ENCODE measurements around the gene GDA.

DNA sequence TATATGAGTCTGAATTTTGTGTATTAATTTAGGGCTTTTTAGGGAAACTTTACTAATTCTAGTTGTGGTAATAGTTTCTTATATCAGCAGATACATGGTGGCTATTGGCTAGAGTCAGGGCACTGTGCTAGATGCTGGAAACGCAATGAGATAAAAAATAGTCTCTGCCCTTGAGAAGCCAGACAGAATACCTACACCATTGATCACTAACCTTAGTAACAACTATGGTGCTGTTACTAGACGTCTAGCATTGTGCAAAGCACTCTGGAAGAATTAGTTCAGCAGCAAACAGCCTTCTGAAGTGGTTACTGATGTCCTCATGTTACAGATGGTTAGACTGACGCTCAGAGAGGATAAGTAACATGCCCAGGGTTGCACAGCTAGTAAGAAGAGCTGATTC is 61.8 kb downstream of the GDA start:
- TF ChIP-seq RAD21 (IDR thresholded peaks at IDR 0.05 in 1 of 2, conservative IDR thresholded peaks at IDR 0.05 in 1 of 2; ENCODE audit: low read depth in 2 of 2, low read length in 2 of 2), result no peak
- TF ChIP-seq JUN (IDR thresholded peaks at IDR 0.05; ENCODE audit: low read depth, low read length), result no peak
- no peak for TF ChIP-seq TCF12 (IDR thresholded peaks at IDR 0.05; ENCODE audit: low read depth, low read length)
- no peak for TF ChIP-seq POLR2AphosphoS5 (IDR thresholded peaks at IDR 0.05; ENCODE audit: low read depth, low read length)
- TF ChIP-seq RFX5 (IDR thresholded peaks at IDR 0.05; ENCODE audit: borderline replicate concordance, low read depth, low read length), result no peak
- TF ChIP-seq POLR2A (IDR thresholded peaks at IDR 0.05; ENCODE audit: control extremely low read depth in 1 of 2, low read depth in 2 of 2, low read length in 2 of 2), result no peak
- TF ChIP-seq CBX8 (IDR thresholded peaks at IDR 0.05; ENCODE audit: borderline replicate concordance, low read depth, low read length), result no peak
- TF ChIP-seq, protein P1, sequence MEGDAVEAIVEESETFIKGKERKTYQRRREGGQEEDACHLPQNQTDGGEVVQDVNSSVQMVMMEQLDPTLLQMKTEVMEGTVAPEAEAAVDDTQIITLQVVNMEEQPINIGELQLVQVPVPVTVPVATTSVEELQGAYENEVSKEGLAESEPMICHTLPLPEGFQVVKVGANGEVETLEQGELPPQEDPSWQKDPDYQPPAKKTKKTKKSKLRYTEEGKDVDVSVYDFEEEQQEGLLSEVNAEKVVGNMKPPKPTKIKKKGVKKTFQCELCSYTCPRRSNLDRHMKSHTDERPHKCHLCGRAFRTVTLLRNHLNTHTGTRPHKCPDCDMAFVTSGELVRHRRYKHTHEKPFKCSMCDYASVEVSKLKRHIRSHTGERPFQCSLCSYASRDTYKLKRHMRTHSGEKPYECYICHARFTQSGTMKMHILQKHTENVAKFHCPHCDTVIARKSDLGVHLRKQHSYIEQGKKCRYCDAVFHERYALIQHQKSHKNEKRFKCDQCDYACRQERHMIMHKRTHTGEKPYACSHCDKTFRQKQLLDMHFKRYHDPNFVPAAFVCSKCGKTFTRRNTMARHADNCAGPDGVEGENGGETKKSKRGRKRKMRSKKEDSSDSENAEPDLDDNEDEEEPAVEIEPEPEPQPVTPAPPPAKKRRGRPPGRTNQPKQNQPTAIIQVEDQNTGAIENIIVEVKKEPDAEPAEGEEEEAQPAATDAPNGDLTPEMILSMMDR (IDR thresholded peaks at IDR 0.05; ENCODE audit: control extremely low read depth in 1 of 3, insufficient read depth in 1 of 3, low read depth in 1 of 3, low read length in 3 of 3), result no peak
- TF ChIP-seq CREB1 (IDR thresholded peaks at IDR 0.05), result no peak
- no peak for TF ChIP-seq SIN3A (conservative IDR thresholded peaks at IDR 0.05 in 1 of 2, IDR thresholded peaks at IDR 0.05 in 1 of 2; ENCODE audit: low read depth in 1 of 2, low read length in 2 of 2)
- no peak for TF ChIP-seq SIX5 (IDR thresholded peaks at IDR 0.05; ENCODE audit: low read depth, low read length)
- TF ChIP-seq TAF1 (IDR thresholded peaks at IDR 0.05; ENCODE audit: low read depth, low read length), result no peak
- no peak for TF ChIP-seq SP1 (IDR thresholded peaks at IDR 0.05; ENCODE audit: low read depth, low read length)
- TF ChIP-seq, protein P2, sequence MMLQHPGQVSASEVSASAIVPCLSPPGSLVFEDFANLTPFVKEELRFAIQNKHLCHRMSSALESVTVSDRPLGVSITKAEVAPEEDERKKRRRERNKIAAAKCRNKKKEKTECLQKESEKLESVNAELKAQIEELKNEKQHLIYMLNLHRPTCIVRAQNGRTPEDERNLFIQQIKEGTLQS (IDR thresholded peaks at IDR 0.05; ENCODE audit: insufficient read depth, low read depth, low read length), result no peak
